Measurements from ENCODE around the gene COQ8A.

- no peak for TF ChIP-seq EZH2phosphoT487 (IDR thresholded peaks at IDR 0.05; ENCODE audit: low read depth, severe bottlenecking, unreplicated experiment)
- TF ChIP-seq EZH2 (IDR thresholded peaks at IDR 0.05; ENCODE audit: borderline replicate concordance): no peak
Observed at GRCh38 chr1:227035316-227035715, 95.2 kb downstream of the COQ8A start.

All from hepatocyte (in vitro differentiated cells).